Activated T-cell treated with anti-CD3 and anti-CD28 coated beads for 1 hour (primary cell): ENCODE data around the gene TGFBRAP1.

Experiments
- DNase-seq: peaks from one replicate; pipeline ENCODE4 v3.0.0-alpha.2; 2020; ENCODE audit warnings: low read depth

TGFBRAP1 gene, protein sequence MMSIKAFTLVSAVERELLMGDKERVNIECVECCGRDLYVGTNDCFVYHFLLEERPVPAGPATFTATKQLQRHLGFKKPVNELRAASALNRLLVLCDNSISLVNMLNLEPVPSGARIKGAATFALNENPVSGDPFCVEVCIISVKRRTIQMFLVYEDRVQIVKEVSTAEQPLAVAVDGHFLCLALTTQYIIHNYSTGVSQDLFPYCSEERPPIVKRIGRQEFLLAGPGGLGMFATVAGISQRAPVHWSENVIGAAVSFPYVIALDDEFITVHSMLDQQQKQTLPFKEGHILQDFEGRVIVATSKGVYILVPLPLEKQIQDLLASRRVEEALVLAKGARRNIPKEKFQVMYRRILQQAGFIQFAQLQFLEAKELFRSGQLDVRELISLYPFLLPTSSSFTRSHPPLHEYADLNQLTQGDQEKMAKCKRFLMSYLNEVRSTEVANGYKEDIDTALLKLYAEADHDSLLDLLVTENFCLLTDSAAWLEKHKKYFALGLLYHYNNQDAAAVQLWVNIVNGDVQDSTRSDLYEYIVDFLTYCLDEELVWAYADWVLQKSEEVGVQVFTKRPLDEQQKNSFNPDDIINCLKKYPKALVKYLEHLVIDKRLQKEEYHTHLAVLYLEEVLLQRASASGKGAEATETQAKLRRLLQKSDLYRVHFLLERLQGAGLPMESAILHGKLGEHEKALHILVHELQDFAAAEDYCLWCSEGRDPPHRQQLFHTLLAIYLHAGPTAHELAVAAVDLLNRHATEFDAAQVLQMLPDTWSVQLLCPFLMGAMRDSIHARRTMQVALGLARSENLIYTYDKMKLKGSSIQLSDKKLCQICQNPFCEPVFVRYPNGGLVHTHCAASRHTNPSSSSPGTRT

DNA sequence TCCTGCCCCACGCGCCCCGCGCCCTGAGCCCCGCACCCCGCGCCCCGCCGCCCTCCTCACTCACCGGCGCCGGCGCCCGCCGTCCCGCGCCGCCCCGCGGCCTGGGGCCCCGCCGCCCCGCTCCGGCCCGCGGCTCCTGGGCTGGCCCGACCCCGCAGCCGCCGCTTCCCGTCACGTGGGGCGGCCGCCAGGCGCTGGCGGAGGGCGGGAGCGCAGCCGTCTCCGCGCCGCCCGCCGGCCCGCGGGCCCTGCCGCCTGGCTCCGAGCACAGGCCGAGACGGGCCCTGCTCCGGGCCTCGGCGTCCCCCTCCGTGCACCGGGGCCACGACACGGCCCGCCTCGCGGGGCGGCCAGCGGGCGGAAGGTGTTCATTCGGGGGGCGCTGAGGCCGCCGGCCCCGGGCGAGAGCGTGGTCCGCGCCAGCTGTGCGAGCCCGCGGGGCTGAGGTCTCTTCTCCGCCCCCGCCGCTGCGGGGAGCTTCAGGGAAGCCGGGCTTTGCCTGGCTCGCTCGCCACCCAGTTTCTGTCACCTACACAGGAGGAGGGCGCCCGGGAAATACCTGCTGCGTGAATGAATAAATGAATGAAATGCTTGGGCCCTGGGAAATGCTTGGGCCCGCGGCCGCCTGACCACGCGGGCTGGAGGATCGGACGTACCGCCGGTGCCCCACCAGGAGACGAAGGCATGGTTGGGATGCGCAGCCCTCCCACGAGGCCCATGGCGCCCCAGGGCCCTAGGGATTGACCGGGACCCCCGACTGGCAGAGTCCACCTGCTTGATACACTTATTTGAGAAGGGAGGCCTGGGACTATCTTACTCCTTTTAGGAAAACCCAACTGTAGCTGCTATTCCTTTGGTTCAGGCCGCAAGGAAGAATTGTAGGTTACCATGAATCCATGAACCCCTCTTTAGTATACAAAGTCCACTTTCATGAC lies at the start of gene TGFBRAP1:
TGFBRAP1 (minus strand) TSS at position 175 of the 935 bp plus-strand sequence. CDS start 21,434 bp downstream, outside the sequence.
- DNase-seq, result peak; percentile 34

GRCh38 chr2:105378921-105379383 lies 49.4 kb upstream of the TGFBRAP1 start:
- DNase-seq, result no peak

GRCh38 chr2:105378276-105378840 lies 48.8 kb upstream of the TGFBRAP1 start:
- DNase-seq, result no peak

- DNase-seq, result no peak
Measured at GRCh38 chr2:105377871-105378270, 48.3 kb upstream of the TGFBRAP1 start.

- no peak for DNase-seq
Measured at GRCh38 chr2:105376789-105377240, 47.3 kb upstream of the TGFBRAP1 start.

- DNase-seq, result no peak
Measured at GRCh38 chr2:105376010-105376409, 46.5 kb upstream of the TGFBRAP1 start.

- DNase-seq, result no peak
Measured at GRCh38 chr2:105375001-105375561, 45.5 kb upstream of the TGFBRAP1 start.

DNA sequence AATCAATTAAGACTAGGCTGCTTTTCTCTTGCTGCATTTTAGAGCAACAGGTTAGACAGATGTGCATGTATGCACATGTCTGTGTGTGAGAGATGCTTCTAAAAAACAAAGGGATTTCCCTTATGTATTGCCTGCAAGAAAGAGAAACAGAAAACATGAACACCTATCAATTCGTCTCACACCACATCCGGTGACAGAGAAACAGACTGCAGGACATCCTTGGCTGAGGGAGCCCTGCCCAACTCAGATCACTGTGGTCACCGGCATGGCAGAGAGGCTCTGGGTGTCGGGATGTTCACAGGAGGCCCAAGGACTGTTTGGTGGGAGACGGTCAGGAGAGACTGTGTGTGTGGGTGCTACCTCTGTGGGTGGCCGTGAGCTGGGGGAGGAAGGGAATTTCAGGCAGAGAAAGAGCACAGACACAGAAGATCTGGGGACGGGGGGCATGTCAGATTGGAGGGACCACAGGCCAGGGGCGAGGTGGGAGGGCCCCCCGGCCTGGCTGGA lies 44.4 kb upstream of the TGFBRAP1 start:
- DNase-seq, result no peak

GRCh38 chr2:105373344-105373781 lies 43.8 kb upstream of the TGFBRAP1 start:
- DNase-seq, result no peak

DNA sequence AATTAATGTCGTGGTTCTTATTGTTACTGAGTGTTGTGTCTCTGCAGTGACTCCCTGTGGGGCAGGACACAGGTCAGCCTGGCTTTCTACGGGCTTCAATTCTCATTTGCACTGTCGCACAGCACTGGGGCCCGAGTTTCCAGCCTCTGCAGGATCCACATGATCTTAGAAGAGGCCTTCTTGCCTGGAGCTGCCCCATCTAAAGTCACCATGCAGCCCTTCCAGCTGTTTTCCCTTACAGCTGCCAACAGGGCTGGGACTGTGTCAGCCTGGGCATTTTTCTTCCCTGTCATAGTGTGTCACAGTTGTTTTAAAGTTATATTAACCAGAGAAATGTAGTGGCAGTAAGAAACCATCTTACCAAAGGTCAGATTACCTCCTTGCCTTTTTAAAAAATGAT lies 42.3 kb upstream of the TGFBRAP1 start:
- no peak for DNase-seq

GRCh38 chr2:105371156-105371555 lies 41.6 kb upstream of the TGFBRAP1 start:
- DNase-seq, result no peak

DNA sequence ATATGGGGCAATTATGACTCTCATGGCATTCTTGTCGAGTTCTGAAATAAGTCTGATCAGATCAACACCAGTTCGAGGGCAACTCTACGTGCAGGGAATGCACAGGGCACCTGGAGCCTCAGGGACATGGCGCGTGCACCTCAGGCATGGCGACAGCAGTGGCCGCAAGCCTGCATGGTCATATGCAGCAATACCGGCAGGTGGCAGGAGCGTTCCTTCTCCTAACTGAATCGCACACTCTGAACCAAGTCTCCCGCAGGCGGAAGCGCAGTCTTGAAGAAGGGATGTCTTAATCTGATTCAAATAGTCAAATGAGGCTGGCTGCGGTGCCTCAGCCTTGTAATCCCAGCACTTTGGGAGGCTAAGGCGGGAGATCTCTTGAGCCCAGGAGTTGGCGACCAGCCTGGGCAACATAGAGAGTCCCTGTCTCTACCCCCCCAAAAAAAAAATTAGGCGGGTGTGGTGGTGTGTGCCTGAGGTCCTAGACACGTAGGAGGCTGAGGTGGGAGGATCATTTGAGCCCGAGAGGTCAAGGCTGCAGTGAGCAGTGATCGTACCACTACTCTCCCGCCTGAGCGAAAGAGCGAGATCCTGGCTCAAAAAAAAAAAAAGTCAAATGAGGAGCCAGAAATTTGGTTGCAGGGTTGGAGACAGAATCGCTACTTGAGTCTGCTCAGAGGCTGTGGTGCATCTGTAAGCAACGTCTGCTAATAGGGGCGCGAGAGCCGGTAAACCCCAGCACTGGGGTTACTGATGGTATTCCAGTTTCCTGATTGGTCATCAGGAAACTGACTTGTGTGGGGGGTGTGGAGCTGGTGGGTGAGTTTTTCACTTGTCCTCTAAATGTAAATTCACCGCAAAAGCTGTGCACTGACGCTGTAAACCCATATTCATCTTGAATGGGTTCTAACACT lies 40.5 kb upstream of the TGFBRAP1 start:
- peak; percentile 80 for DNase-seq

GRCh38 chr2:105368759-105369408 lies 39.3 kb upstream of the TGFBRAP1 start:
- no peak for DNase-seq

GRCh38 chr2:105365206-105365605 lies 35.7 kb upstream of the TGFBRAP1 start:
- DNase-seq, result no peak

GRCh38 chr2:105364436-105365139 lies 35.1 kb upstream of the TGFBRAP1 start:
- DNase-seq, result no peak

DNA sequence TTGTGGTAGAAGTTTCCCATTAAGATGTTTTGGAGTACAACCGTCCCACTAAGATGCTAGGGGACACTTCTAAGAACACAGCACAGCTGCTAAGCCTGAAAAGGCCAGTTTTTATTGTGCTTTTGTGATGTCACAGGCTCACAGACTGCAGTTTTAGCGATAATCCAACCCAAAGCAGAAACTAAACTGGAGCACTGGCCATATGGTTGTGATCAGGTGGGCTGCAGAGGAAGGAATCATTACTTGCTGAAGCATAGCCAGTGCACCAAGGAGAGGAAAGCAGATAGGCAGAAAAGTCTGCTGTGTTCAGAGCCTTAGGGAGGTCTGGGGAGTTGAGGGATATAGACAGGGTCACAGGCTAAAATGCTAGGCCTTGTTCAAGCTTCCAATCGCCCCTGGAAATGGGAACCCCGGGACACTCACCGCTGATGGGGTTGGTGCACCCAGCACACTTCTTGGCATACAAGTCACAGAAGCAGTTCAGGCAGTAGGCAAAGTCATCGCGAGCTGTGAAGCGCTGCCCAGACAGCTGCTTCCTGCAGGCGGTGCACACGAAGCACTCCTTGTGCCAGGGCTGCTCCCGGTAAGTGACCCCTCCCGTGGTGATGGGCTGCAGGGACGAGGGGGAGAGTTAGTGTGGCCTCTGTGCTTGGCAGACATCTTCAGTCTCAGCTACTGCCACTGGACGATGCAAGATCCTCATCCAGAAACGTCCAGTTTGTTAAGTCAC lies 33.5 kb upstream of the TGFBRAP1 start:
- DNase-seq, result no peak

GRCh38 chr2:105361102-105361889 lies 31.8 kb upstream of the TGFBRAP1 start:
- DNase-seq, result no peak
